Stomach (tissue), 4 donors: ENCODE measurements around the gene MSN.

ENCODE experiments used
- CTCF ChIP-seq, 7 experiments: fragments of 450-650 bp in 4 of 7; fragments of 200-600 bp in 3 of 7; sonication (generic) in 3 of 7; IDR thresholded peaks; one replicate each; pipeline ENCODE4 v1.5.1; 2016 to 2019; ENCODE audit warnings: antibody characterized with exemption in 7 of 7, control low read depth in 2 of 7, mild to moderate bottlenecking in 1 of 7
- POLR2AphosphoS5 ChIP-seq, 3 donors: sonication (generic); formaldehyde crosslinking; IDR thresholded peaks; one replicate each; pipeline ENCODE4 v1.6.1; 2016; ENCODE audit warnings: antibody characterized with exemption in 3 of 3

GRCh38 chrX:65642914-65643491, 24.5 kb upstream of the MSN start:
- TF ChIP-seq CTCF (IDR thresholded peaks at IDR 0.05) (no peak), POLR2AphosphoS5 (IDR thresholded peaks at IDR 0.05) (no peak)
